Neural crest cell (in vitro differentiated cells): ENCODE results near the gene CCN5. TPM values are rescaled to one million over a fixed set of nuclear protein-coding genes. Genes with fewer than 3 reads are reported as not detected.

Source experiments
- DNase-seq: peaks from one replicate; pipeline ENCODE4 v3.0.0; 2021; ENCODE audit warnings: low read depth, mixed read lengths, low spot score
- H3K27ac Mint-ChIP-seq: one replicate; pipeline ENCODE4 v1.8.0; 2021; ENCODE audit warnings: mild to moderate bottlenecking, mixed read lengths; ENCODE audit not compliant: unreplicated experiment
- H3K27me3 Mint-ChIP-seq: 2 replicates; pipeline ENCODE4 v1.8.0; 2021; ENCODE audit warnings: low read depth, mild to moderate bottlenecking, mixed read lengths
- H3K36me3 Mint-ChIP-seq: 2 replicates; pipeline ENCODE4 v1.8.0; 2021; ENCODE audit warnings: low read depth, mild to moderate bottlenecking, mixed read lengths
- H3K4me1 Mint-ChIP-seq: 2 replicates; pipeline ENCODE4 v1.8.0; 2021; ENCODE audit warnings: mixed read lengths
- H3K4me3 Mint-ChIP-seq: one replicate; pipeline ENCODE4 v1.8.0; 2021; ENCODE audit warnings: mild to moderate bottlenecking, mixed read lengths
- H3K9me3 Mint-ChIP-seq: 2 replicates; pipeline ENCODE4 v1.8.0; 2021; ENCODE audit warnings: mixed read lengths
- CTCF ChIP-seq: fragments of 200-600 bp; sonication (generic); conservative IDR thresholded peaks from 2 replicates; pipeline ENCODE4 v1.5.0; 2021; ENCODE audit warnings: antibody characterized with exemption, mild to moderate bottlenecking
- total RNA-seq: library from RNA; stranded (reverse); gene quantifications from 2 replicates; pipeline ENCODE4 v1.2.1, GENCODE V29; 2021

CCN5 gene
- total RNA-seq, 1 donor from 2014 or later, result not detected

GRCh38 chr20:44703956-44704488 is 11.1 kb upstream of the CCN5 start:
- Mint-ChIP-seq H3K27me3 (peaks cover 2% of the 10 kb centered on the region), H3K36me3 (no peaks in the 10 kb centered on the region), H3K27ac (no peak overlapping the region), H3K9me3 (no peaks in the 10 kb centered on the region), H3K4me3 (no peak overlapping the region), H3K4me1 (peaks cover 5% of the 10 kb centered on the region)
- TF ChIP-seq CTCF, result no peak
- DNase-seq, result no peak

DNA sequence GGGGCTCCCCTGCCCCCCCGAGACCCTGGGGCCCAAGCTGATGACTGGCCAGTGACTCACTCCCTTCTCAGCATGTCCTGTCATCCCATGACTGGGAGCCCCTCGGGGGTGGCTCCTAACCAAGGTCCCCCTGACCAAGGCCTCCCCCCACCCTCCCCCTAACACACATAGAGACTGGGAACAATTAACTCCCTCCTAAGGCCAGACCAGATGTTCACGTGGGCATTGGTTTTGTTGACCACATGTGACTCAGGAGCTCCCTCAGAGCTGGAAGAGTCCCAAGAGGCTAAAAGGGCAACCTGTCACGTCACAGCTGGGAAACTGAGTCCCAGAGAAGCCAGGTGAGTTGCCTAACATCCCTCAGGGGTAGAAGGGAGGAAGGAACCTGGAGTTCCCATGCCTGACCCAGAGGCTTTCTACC is 10.6 kb upstream of the CCN5 start:
- TF ChIP-seq CTCF, result no peak
- Mint-ChIP-seq H3K27me3 (peaks cover 2% of the 10 kb centered on the region), H3K4me1 (peaks cover 5% of the 10 kb centered on the region), H3K36me3 (no peaks in the 10 kb centered on the region), H3K4me3 (no peak overlapping the region), H3K27ac (no peak overlapping the region), H3K9me3 (no peaks in the 10 kb centered on the region)
- DNase-seq, result no peak

- Mint-ChIP-seq H3K36me3 (no peaks in the 10 kb centered on the region), H3K27ac (no peak overlapping the region), H3K27me3 (peaks cover 2% of the 10 kb centered on the region), H3K4me3 (no peak overlapping the region), H3K9me3 (no peaks in the 10 kb centered on the region), H3K4me1 (peaks cover 5% of the 10 kb centered on the region)
- DNase-seq, result no peak
- no peak for TF ChIP-seq CTCF
These were observed 9.6 kb upstream of the CCN5 start for GRCh38 chr20:44705364-44706094.

GRCh38 chr20:44706301-44707017 is 8.7 kb upstream of the CCN5 start:
- Mint-ChIP-seq H3K9me3 (no peaks in the 10 kb centered on the region), H3K27me3 (peaks cover 2% of the 10 kb centered on the region), H3K27ac (no peak overlapping the region), H3K4me3 (no peak overlapping the region), H3K4me1 (peaks cover 5% of the 10 kb centered on the region), H3K36me3 (no peaks in the 10 kb centered on the region)
- no peak for DNase-seq
- no peak for TF ChIP-seq CTCF

DNA sequence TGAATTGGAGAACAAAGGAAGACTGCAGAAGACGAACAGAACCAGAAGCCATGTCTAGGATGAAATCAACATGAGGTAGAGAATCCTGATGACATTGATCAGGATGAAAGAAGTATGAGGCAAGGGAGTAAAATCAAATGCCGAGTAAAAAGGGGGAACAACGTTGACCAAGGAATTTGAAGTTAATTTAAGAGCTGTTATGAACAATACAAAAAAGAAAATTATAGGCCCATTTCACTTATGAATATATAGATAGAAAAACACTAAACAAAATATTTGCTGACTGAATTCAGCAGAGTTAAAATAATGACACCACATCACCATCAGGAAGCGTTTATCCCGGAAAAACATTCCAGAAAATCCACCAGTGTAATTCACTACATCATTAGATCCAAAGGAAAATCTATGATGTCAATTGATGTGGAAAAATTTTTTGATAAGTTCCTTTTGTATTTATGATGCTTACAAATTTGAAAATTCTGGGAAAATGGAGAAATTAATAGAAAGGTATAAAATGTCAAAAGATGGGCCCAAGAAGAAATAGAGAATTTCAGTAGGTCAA is 8.1 kb upstream of the CCN5 start:
- Mint-ChIP-seq H3K27me3 (peaks cover 2% of the 10 kb centered on the region), H3K4me3 (no peak overlapping the region)

More for the DNA sequence above, 8.1 kb upstream of the CCN5 start:
- no peak for DNase-seq
- TF ChIP-seq CTCF, result no peak
- H3K36me3 Mint-ChIP-seq, result no peaks in the 10 kb centered on the region
- H3K27ac Mint-ChIP-seq, result no peak overlapping the region
- H3K9me3 Mint-ChIP-seq, result no peaks in the 10 kb centered on the region
- no peaks in the 10 kb centered on the region for H3K4me1 Mint-ChIP-seq
